GM12878 (cell line): ENCODE results near the gene CCDC47. TPM values are rescaled to one million over a fixed set of nuclear protein-coding genes. Genes with fewer than 3 reads are reported as not detected.
A peak's percentile ranks its signal among the peaks of the same experiment; 100 is the strongest.

ENCODE experiments used
- ATAC-seq: fragments of 200-7000 bp; cut with Tn5 transposase; 3 replicates; pipeline ENCODE4 v1.9.1; 2020; ENCODE audit warnings: mild to moderate bottlenecking, moderate library complexity
- BruUV-seq: library from RNA; stranded (reverse); fragments of 400-500 nt; replicated peaks from 2 replicates; lab custom pipeline; 2021; lab: Mats Ljungman, UMichigan
- CTCF ChIA-PET: fragments of 300-600 bp; sonication (Branson Sonifier 250); formaldehyde crosslinking; extraction: SDS; loops from one replicate; lab custom pipeline; 2021; ENCODE audit warnings: inconsistent platforms; lab: Yijun Ruan, JAX
- POLR2A ChIA-PET: fragments of 350-600 bp; formaldehyde crosslinking; extraction: SDS; loops from one replicate; lab custom pipeline; 2021; ENCODE audit warnings: inconsistent platforms; lab: Charles Lee
- RAD21 ChIA-PET: fragments of 300-600 bp; sonication (Branson Sonifier 250); formaldehyde crosslinking; loops from one replicate; lab custom pipeline; 2023; ENCODE audit warnings: antibody characterized with exemption; ENCODE audit not compliant: unreplicated experiment; lab: Charles Lee
- SMC1A ChIA-PET: fragments of 300-600 bp; sonication (Branson Sonifier 250); formaldehyde crosslinking; loops from one replicate; lab custom pipeline; 2023; ENCODE audit not compliant: unreplicated experiment, uncharacterized antibody; lab: Charles Lee
- DNase-seq: peaks from one replicate; pipeline ENCODE4 v3.0.0-alpha.2; 2011; ENCODE audit warnings: low read depth, low spot score
- FAIRE-seq: peaks from 3 replicates; lab custom pipeline; 2011; peaks lifted over from hg19 to GRCh38; lab: Jason Lieb, UNC
- H2AFZ ChIP-seq: 2 replicates; pipeline ENCODE4 v1.6.0; 2011; ENCODE audit warnings: low read depth, low read length, control low read depth; ENCODE audit not compliant: control insufficient read depth
- H3K27ac ChIP-seq: 2 replicates; pipeline ENCODE4 v1.5.1; 2011; ENCODE audit warnings: control low read depth; ENCODE audit not compliant: control insufficient read depth, insufficient read depth
- H3K27me3 ChIP-seq, 2 experiments: replicated peaks in 1 of 2; 2 replicates each; pipeline versions ENCODE4 v1.6.0 to v1.6.1; 2011; ENCODE audit warnings: low read length in 1 of 2; ENCODE audit not compliant: control insufficient read depth in 2 of 2, insufficient read depth in 2 of 2
- H3K36me3 ChIP-seq, 2 experiments: 2 replicates each; pipeline ENCODE4 v1.5.1; 2011; ENCODE audit warnings: low read length in 1 of 2; ENCODE audit not compliant: control insufficient read depth in 2 of 2, insufficient read depth in 2 of 2
- H3K4me1 ChIP-seq: 2 replicates; pipeline ENCODE4 v1.6.1; 2011; ENCODE audit warnings: mild to moderate bottlenecking, low read length, moderate library complexity, mixed read lengths; ENCODE audit not compliant: control insufficient read depth, insufficient read depth
- H3K4me2 ChIP-seq: 2 replicates; pipeline ENCODE4 v1.6.0; 2011; ENCODE audit warnings: control low read depth; ENCODE audit not compliant: control insufficient read depth, insufficient read depth
- H3K4me3 ChIP-seq: fragments of 200-600 bp; sonication (generic); 2 replicates; pipeline ENCODE4 v1.5.1; 2016
- H3K79me2 ChIP-seq: 2 replicates; pipeline ENCODE4 v1.6.0; 2011; ENCODE audit warnings: low read length; ENCODE audit not compliant: control insufficient read depth, insufficient read depth
- H3K9ac ChIP-seq: 2 replicates; pipeline ENCODE4 v1.8.0; 2011; ENCODE audit warnings: low read length, control low read depth, mixed read lengths; ENCODE audit not compliant: control insufficient read depth, insufficient read depth
- H3K9me3 ChIP-seq: replicated peaks from 3 replicates; pipeline ENCODE4 v1.5.1; 2011; ENCODE audit warnings: mild to moderate bottlenecking, low read length; ENCODE audit not compliant: control insufficient read depth, insufficient read depth
- H4K20me1 ChIP-seq: 2 replicates; pipeline ENCODE4 v1.6.0; 2011; ENCODE audit not compliant: control insufficient read depth, insufficient read depth
- ATF2 ChIP-seq: IDR thresholded peaks from 2 replicates; pipeline ENCODE4 v1.6.1; 2012; ENCODE audit warnings: low read length, inconsistent platforms
- CBX5 ChIP-seq: sonication (generic); IDR thresholded peaks from 2 replicates; pipeline ENCODE4 v1.6.1; 2016; ENCODE audit warnings: low read depth, moderate library complexity, mild to moderate bottlenecking, inconsistent platforms
- JUNB ChIP-seq: IDR thresholded peaks from 2 replicates; pipeline ENCODE4 v1.6.1; 2016; ENCODE audit warnings: antibody characterized with exemption, mild to moderate bottlenecking
- MLLT1 ChIP-seq: fragments of 450-650 bp; IDR thresholded peaks from 2 replicates; pipeline ENCODE4 v1.6.1; 2016; ENCODE audit warnings: mild to moderate bottlenecking
- WGBS: methylation state at CpG from one replicate; pipeline ENCODE4 v1.1.6; 2016; ENCODE audit warnings: low lambda C conversion rate; ENCODE audit not compliant: insufficient replicate concordance, insufficient coverage; ENCODE audit errors: missing lambda C conversion rate; 5-methylcytosine and 5-hydroxymethylcytosine counted together
- in situ Hi-C: fragments of 300-500 bp; cut with MboI; formaldehyde crosslinking; loops from 9 replicates; pipeline ENCODE4 v1.14.3; 2018; ENCODE audit warnings: mixed read lengths
- intact Hi-C: fragments of 100-400 bp; cut with micrococcal nuclease; formaldehyde crosslinking; loops from one replicate; pipeline ENCODE4 v1.14.2; 2022; ENCODE audit not compliant: unreplicated experiment
- polyA plus RNA-seq, 11 experiments: library from polyadenylated mRNA; depleted of rRNA in 4 of 11; unstranded in 6 of 11; stranded (reverse) in 5 of 11; fragments of >200 nt; fragmentation: Nextera tagmentation in 4 of 11; fragmentation: Illumina TruSeq in 1 of 11; extraction: Ambion mirVana in 4 of 11; extraction: Trizol in 1 of 11; gene quantifications; 1 replicate in 1 of 11; 2 replicates in 10 of 11; pipeline versions ENCODE4 v1.2.1 to v1.2.3, GENCODE V29; 2011 to 2016; ENCODE audit warnings: inconsistent platforms in 2 of 11, missing spikeins in 2 of 11, low read depth in 1 of 11
- total RNA-seq, 4 experiments: library from RNA; depleted of rRNA in 3 of 4; stranded (reverse); fragments of >200 nt in 3 of 4; fragmentation: Illumina TruSeq in 1 of 4; extraction: Trizol in 1 of 4; gene quantifications; 2 replicates each; pipeline versions ENCODE4 v1.2.1 to v1.2.3, GENCODE V29; 2013 to 2021

Gene CCDC47
- total and polyA plus RNA-seq, 10 of the 15 experiments (the other 5 are each of a cell fraction or from before 2014, with no cell fraction given) = 13.6 to 81.4 (median 58.9) TPM

- WGBS = 73% methylated on average over 2 of the region's 2 CpGs
- no peak overlapping the region for H3K27ac ChIP-seq
- H3K4me1 ChIP-seq = no peaks in the 10 kb centered on the region
- intact Hi-C loops (no loop called here), in situ Hi-C loops (no loop called here)
- no peaks in the 10 kb centered on the region for H3K79me2 ChIP-seq
- FAIRE-seq (no peak), ATAC-seq (no peak), DNase-seq (no peak)
- no peak overlapping the region for H2AFZ ChIP-seq
- RAD21 ChIA-PET = interaction anchor here (1.2 kb wide), 1 partner anchor 43 kb away, joined by 3 read pairs; no protein-coding TSS in a partner anchor
- no peak overlapping the region for H3K4me2 ChIP-seq
- no peak overlapping the region for H3K9ac ChIP-seq
- TF ChIP-seq CBX5 (no peak), JUNB (no peak), ATF2 (no peak), MLLT1 (no peak)
- POLR2A ChIA-PET = interaction anchor here (1.0 kb wide), 1 partner anchor 23 kb away, joined by 4 read pairs; no protein-coding TSS in a partner anchor
- no peak overlapping the region for H3K4me3 ChIP-seq
- H3K9me3 ChIP-seq = no peaks in the 10 kb centered on the region
- CTCF ChIA-PET = no interaction called here
- H3K27me3 ChIP-seq = no peaks in the 10 kb centered on the region
- BruUV-seq = TSS peak; percentile 29
- H3K36me3 ChIP-seq = peaks cover 0 to 39% of the 10 kb centered on the region in 2 experiments
- SMC1A ChIA-PET = no interaction called here
- H4K20me1 ChIP-seq = no peaks in the 10 kb centered on the region
Observed at GRCh38 chr17:63805591-63805990, 32.2 kb upstream of the CCDC47 start.
